HG03575 (cell line): Measurements from ENCODE around the gene STAT5B.
"Not testable (repeated sequence)": the region's sequence is repeated elsewhere in the genome, so short reads cannot be mapped to it uniquely, and the experiment has no call there.

Experiments used
- ATAC-seq: cut with Tn5 transposase; IDR thresholded peaks from one replicate; pipeline ENCODE4 v1.9.1; 2021; ENCODE audit not compliant: unreplicated experiment, insufficient number of reproducible peaks, low FRiP score; ENCODE audit errors: extremely low read depth

The STAT5B gene

DNA sequence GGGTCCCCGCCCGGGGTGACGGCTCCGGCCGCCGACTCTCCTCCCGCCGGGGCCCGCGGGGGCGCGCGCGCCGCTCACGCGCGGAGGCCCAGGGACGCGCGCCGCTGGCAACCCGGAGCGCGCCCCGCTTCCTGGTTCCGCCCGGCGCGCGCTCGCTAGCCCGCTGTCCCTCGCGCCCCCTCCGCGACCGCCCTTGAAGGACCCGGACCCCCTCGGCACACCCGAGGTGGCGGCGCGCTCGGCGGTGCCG lies at the start of gene STAT5B:
TSS of gene STAT5B (minus strand) at position 33 of the 250 bp plus-strand sequence. CDS start 44,264 bp downstream, outside the sequence.
- no peak for ATAC-seq

DNA sequence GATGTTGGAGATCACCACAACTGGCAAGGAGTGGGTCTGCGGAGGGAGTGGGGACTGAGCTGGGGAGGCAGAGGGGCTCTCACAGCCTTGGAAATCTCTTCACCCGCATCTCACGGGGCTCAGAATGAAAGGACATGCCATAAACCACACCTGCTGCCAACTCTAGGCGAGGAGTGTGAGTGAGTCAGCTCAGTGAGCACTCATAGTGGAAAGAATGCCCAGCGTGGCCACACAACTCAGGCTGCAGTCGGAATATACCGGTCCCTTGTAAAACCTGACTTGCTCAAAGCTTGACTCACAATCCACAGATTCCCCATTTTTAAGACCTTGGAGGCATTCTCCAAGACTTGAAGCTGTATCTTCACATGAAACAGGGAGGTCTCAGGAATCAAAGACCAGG lies 48.8 kb upstream of the STAT5B start:
- ATAC-seq: no peak

DNA sequence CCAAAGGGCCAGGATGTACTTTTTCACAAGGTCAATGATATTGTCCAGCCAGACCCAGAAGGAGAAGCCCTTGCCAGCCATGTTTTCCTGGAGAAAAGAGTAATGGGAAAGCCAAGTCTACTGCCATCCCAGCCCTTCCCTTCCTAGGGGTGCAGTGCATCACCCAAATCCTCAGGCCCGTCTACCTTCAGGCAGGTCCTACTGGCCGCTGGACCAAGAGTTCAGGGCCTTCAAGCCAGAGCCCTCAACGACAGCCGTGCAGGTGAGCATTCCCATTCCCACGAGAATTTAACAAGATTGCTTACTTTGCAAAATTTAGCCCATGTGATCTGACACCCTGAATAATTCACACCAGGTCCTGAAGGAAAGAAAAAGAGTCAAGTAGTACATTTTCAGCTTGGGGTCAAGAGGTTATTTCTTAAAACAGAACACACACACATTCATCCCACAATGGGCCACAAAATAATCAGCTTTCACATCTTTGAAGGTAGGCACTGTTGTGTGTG lies 47.1 kb upstream of the STAT5B start:
- no peak for ATAC-seq

DNA sequence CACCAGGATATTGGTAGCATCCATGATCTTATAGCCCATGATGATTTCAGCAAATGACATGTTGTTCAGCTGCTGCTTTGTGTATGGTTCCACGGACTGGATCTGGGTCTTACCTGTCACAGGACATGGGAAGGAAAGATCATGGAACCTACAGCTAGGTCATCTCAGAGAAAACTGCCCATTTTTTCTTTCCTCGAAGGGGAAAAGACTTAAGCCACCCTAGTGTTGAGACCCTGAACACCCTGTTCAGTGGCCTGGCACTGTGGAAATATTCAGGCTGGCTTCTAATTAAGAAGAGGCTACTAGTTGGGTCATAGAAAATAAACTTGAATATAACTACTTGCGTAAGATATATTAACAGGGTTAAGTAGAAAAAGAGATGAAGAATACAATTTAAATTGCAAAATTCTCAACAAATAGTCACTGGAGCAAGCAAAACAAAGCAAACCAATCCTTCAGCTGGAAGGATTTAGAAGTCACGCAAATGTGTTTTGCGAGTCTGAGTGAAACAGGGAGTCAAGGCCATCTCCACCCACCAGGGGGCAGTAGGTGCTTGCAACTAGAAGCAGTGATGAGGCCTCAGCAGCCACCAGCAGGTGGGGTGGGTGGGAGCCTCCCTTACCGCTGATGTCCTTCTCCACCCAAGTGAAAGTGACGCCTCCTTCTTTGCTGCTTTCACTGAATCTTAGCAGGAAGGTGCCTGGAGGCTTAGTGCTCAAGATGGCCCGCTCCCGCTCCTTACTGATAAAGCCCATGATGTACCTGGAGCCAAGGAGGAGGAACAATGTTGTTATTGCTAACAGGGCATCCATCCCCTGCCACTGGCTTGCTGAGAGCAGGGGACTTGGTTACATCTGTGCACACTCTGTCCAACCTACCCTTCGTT lies 46.4 kb upstream of the STAT5B start:
- ATAC-seq: no peak

DNA sequence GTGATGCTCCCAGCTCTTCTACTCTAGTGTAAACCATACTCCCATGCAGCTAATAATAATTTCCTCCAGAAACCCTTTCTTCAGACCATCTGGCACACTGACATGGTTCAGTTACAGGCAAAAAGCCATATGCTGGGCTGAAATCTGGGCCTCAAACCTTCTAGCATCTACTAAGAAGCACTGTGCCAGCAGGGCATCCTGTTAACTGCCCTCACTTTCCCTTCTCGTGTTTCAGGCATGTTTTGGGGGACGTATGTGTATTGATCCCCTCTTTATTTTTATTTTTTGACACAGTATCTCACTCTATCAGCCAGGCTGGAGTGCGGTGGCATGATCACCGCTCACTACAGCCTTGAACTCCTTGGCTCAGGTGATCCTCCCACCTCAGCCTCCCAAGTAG lies 45.4 kb upstream of the STAT5B start:
- ATAC-seq: no peak

DNA sequence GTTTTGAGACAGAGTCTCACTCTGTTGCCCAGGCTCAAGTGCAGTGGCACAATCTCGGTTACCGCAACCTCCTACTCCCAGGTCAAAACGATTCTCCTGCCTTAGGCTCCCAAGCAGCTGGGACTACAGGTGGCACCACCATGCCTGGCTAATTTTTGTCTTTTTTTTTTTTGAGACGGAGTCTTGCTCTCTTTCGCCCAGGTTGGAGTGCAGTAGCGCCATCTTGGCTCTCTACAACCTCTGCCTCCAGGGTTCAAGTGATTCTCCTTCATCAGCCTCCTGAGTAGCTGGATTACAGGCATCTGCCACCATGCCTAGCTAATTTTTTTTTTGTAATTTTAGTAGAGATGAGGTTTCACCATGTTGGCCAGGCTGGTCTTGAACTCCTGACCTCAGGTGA lies 41.8 kb upstream of the STAT5B start:
- ATAC-seq: not testable (repeated sequence)

DNA sequence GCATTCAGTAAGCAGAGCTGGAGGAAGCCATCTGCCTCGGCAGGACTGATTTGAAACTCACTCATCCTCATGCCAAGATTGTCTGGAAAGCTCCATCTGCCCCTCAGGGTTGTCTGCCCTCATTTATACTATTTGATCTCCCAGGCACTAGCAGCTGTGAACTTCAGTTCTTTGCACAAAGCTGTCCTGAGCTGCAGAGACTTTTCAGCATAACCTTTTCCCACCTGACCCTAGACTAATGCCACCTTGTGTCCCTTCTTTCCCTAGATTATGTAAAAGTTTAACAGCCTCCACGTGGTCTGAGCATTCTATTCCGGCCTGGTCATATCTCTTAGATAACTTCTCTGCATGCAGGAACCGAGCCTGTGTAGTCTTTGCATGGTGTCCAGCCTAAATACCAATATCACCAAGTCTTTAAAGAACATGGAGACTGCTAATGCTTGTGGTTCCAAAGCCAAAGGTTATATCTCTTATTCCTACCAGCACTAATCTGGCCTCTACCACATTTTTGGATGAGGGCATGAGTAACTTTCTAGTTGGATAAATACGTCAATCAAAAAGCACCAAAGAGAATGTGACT lies 41.2 kb upstream of the STAT5B start:
- no peak for ATAC-seq

DNA sequence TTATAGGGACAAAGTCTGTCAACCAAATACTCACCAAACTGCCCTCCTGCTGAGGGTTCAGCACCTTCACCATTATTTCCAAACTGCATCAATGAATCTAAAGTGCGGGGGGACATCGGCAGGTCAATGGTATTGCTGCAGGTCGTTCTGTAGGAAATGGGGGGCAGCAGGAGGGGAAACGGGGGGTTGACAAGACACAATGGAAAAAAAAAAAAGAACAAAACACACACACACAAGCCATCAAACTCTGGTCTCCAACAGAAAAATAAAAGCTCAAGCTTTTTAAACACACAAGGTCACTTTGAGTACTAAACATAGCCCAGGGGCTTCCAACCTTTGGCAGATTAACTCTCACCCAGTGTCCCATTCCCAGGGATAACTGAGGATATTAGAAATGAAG lies 40.6 kb upstream of the STAT5B start:
- no peak for ATAC-seq

DNA sequence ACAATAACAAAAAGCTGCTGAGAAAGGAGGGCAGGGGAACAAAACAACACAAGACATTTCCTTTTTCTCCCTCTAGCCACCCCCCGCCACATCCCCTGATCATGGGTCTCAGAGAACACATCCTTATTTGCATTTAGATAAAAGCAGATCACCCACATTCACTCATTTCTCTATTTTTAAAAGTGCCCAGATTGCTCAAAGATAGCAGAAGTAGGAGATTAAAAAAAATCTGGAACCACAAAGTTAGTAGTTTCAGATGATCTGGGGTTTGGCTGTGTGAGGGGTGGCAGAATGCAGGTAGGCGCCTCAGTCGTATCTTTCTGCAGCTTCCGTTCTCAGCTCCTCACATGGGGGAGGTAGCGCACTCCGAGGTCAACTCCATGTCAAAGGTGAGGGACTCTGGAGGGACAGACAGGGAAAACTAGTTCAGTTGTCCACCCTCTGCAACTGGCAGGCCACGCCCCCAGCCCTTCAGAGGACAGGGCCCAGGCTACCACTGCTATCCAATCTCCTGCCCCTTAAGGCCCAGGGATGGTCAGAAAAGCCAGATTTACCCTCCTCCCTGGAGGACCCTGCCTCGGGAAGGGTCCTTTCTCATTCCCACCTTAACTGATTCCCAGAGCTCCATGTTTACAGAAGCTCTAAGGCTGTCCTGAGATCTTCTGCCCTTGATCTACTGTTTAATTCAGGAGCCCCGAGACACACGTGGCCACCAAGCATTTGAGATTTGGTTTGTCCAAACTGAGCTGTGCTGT lies 39.4 kb upstream of the STAT5B start:
- ATAC-seq: no peak

DNA sequence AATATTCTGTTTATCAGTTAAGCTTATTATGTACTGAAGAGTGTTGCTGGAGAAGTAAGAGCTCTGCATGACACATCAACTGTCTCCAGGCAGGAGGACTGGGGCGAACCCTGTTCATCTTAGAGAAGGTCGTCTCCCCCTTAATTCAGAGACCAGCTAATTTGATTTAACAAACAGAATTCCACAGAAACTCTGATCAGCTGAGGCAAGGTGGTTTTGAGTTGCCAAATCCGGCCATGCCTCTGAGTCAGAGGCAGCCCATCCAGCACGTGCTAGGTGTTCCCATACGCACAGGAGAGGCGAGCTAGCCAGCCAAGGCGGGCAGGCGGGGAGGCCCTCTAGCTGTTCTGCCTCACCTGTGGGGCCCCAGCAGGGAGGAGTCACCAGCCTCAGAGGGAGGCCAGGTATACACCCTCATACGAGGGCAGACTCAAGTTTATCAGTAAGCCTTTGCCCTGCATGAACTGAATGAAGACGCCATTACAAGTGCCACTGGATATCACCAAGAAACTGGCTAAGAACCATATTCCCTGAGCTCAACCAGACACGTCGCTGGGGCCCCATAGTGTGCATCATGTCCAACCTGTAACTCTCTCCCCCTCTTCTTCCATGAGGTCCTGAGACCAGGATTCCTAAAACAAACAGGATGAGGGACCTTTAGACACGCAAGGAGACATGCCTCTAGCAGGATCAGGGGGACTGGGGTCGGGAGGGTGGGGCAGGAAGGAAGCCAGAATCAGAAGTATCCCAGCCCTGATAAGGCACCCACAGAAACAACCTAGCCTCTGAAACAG lies 37.8 kb upstream of the STAT5B start:
- ATAC-seq: no peak

DNA sequence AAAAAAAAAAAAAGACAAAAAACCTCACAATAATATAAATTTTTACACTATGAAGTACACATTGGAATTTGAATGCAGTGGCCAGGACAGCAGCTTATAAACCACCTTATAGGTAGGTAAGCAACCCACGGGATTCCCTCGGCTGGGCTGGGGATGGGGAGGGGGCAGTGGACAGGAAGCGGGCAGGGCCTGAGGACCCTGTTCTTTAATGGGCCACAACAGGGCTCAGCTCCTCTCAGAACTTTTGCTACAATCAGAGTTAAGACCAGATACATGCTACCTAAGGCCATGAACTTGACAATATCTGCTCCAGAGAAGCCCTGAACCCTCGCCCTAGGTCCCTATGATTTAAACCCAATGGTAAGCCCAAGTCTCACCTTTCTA lies 37.2 kb upstream of the STAT5B start:
- no peak for ATAC-seq

DNA sequence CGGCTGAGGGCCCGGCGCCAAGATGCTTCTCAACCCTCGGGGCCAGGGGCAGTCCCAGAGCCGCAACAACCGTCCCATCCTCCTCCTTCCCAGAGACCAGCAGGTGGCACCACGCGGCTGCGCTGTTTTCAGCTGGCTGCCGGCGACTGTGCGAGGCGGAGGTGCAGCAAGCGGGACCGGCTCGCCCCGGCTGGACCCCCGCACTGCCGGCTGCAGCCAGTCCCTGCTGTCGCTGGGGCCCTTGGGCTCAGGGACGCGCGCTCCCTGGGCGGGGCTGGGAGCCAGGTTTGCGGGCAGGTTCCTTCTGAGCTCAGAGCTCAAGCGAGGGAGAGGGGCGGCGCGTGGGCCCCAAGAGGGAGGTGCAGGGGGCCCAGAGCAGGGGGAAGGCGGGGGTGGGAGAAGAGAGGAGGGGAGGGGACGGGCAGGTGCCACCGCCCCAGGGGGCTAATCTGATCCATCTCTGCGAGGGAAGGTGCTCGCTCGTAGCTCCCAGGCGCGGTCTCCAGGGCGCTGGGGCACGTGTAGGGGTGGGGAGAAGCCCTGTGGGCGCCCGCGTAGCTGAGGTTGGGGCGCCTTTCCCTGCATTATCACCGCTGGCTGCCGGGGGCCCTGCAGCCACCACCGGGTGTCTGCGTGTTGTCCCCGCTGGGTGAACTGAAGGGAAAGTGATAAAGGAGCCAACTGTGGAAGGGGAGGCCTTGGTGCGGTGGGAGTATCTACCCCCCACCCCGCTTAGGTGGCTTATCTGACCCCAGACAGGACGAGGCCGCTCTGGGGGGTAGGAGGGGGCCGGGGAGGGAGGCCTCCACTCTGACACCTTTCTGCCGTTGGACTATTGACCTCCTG lies 36.3 kb upstream of the STAT5B start:
- no peak for ATAC-seq

DNA sequence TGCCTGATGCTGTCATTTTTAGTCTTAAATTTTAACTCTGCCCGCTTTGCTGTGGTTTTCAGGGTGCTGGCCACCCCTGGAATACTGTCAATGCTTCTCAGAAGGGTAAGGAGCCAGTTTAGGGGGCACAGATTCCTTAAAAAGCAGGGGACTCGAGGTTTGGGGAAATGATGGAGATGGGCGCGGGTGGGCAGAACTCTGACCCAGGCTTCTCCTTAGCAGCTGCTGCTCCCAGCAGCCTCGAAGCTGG lies 35.8 kb upstream of the STAT5B start:
- ATAC-seq: no peak

DNA sequence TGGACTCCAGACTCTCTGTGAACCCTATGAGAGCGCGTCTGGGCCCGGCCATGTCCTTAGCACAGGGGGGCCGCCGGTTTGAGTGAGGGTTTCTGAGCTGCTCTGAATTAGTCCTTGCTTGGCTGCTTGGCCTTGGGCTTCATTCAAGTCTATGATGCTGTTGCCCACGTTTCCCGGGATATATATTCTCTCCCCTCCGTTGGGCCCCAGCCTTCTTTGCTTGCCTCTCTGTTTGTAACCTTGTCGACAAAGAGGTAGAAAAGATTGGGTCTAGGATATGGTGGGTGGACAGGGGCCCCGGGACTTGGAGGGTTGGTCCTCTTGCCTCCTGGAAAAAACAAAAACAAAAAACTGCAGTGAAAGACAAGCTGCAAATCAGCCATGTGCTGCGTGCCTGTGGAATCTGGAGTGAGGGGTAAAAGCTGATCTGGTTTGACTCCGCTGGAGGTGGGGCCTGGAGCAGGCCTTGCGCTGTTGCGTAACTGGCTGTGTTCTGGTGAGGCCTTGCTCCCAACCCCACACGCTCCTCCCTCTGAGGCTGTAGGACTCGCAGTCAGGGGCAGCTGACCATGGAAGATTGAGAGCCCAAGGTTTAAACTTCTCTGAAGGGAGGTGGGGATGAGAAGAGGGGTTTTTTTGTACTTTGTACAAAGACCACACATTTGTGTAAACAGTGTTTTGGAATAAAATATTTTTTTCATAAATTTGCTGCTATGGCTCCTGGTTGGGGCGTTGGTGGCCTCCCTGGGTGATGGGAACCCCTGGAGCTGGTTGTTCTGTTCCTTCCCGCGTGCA lies 35.2 kb upstream of the STAT5B start:
- no peak for ATAC-seq

DNA sequence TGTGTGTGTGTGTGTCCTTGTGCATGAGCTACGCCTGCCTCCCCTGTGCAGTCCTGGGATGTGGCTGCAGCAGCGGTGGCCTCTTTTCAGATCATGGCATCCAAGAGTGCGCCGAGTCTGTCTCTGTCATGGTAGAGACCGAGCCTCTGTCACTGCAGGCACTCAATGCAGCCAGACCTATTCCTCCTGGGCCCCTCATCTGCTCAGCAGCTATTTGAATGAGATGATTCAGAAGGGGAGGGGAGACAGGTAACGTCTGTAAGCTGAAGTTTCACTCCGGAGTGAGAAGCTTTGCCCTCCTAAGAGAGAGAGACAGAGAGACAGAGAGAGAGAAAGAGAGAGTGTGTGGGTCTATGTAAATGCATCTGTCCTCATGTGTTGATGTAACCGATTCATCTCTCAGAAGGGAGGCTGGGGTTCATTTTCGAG lies 34.6 kb upstream of the STAT5B start:
- ATAC-seq: no peak

DNA sequence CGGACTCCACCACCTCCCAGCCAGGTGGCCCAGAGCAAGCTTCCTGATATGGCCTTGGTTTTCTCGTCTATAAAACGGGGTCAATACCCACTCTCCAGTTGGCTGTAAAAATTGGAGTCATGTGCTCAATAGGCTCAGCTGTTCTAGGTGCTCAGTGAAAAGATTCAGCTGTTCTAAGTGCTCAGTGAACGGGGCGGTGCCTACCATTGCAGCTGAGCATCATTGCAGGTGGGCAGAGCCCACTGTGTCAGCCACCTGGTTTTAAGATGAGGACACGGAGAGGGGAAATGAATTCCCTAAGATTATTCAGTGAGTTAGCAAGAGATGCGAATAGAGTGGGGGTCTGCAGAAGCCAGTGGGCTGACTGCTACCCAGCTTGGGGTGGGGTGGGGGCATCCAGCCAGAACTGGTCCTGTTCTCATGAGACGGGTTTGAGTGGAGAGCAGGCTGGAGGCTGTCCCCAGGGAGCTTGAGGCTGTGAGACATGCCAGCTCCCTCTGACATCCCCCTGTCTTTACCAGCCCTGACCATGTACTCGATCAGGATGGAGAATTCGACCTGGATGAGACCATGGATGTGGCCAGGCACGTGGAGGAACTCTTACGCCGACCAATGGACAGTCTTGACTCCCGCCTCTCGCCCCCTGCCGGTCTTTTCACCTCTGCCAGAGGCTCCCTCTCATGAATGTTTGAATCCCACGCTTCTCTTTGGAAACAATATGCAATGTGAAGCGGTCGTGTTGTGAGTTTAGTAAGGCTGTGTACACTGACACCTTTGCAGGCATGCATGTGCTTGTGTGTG lies 34.0 kb upstream of the STAT5B start:
- no peak for ATAC-seq

DNA sequence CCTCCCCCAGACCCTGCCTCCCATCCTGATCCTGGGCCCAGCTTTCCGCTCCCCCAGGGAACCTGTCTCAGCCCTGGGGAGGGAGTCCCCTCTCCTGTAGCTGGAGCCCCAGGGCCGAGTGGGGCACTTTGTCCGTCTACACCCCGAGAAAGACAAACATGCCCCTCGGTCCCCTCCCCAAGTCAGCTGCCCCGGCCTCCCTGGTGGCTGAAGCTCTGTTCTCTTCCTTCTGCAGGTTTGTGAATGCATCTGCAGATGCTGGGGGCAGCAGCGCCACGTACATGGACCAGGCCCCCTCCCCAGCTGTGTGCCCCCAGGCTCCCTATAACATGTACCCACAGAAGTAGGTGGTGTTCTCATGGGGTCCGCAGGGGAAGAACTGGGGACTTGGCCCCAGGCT lies 33.0 kb upstream of the STAT5B start:
- ATAC-seq: no peak
